PFSK-1 (cell line): ENCODE measurements around the gene APRT.

ENCODE experiments used
- FOXP2 ChIP-seq: optimal IDR thresholded peaks from 2 replicates; pipeline ENCODE3; 2011; ENCODE audit warnings: borderline replicate concordance, control low read depth, inconsistent platforms; ENCODE audit not compliant: insufficient read depth; ENCODE audit errors: extremely low read length, extremely low read depth
- POLR2AphosphoS5 ChIP-seq: IDR thresholded peaks from 2 replicates; pipeline ENCODE4 v1.6.1; 2012; ENCODE audit warnings: low read depth, mild to moderate bottlenecking, control low read depth, low read length, moderate library complexity
- REST ChIP-seq, 2 experiments: IDR thresholded peaks; 2 replicates each; pipeline versions ENCODE4 v1.6.1 to v1.8.0; 2011 to 2012; ENCODE audit warnings: low read depth in 2 of 2, low read length in 2 of 2, control low read depth in 1 of 2, inconsistent platforms in 1 of 2, mild to moderate bottlenecking in 1 of 2, moderate library complexity in 1 of 2; ENCODE audit not compliant: insufficient read depth in 1 of 2
- TAF1 ChIP-seq: IDR thresholded peaks from 2 replicates; pipeline ENCODE4 v1.6.1; 2012; ENCODE audit warnings: low read length, control low read depth, borderline replicate concordance; ENCODE audit not compliant: insufficient read depth

- TF ChIP-seq REST (IDR thresholded peaks at IDR 0.05; ENCODE audit: insufficient read depth in 1 of 2, low read depth in 2 of 2, low read length in 2 of 2) (no peak), FOXP2 (no peak), POLR2AphosphoS5 (no peak), TAF1 (no peak)
These were observed 37.0 kb downstream of the APRT start for GRCh38 chr16:88774544-88775393.
